ENCODE measurements around the gene WDR5B. TPM values are rescaled to one million over a fixed set of nuclear protein-coding genes. Genes with fewer than 3 reads are reported as not detected.

WDR5B gene
- total RNA-seq, 1 donor from 2014 or later: 6.4 TPM

- intact Hi-C loops (cut with DNase I): no loop called here
- H3K4me1 ChIP-seq: no peaks in the 10 kb centered on the region
- H3K27me3 ChIP-seq (ENCODE audit: low read depth): no peaks in the 10 kb centered on the region
- H3K27ac ChIP-seq: no peak overlapping the region
- H3K4me3 ChIP-seq: no peak overlapping the region
- no peak for TF ChIP-seq CTCF (IDR thresholded peaks at IDR 0.05)
- ATAC-seq (no peak), DNase-seq (no peak)
- H3K9me3 ChIP-seq: no peaks in the 10 kb centered on the region
- peaks cover 64% of the 10 kb centered on the region for H3K36me3 ChIP-seq
These were observed 50.8 kb downstream of the WDR5B start for GRCh38 chr3:122365073-122365472.

- Histone ChIP-seq H3K4me1 (no peaks in the 10 kb centered on the region), H3K27ac (no peak overlapping the region), H3K9me3 (no peaks in the 10 kb centered on the region), H3K27me3 (ENCODE audit: low read depth) (no peaks in the 10 kb centered on the region), H3K4me3 (no peak overlapping the region), H3K36me3 (peaks cover 58% of the 10 kb centered on the region)
- intact Hi-C loops (cut with DNase I): no loop called here
- ATAC-seq: no peak
- TF ChIP-seq CTCF (IDR thresholded peaks at IDR 0.05): no peak
- DNase-seq: no peak
These were observed 51.4 kb downstream of the WDR5B start for GRCh38 chr3:122364490-122364889.

Other genes starting within 250 kb of the WDR5B start
- not detected for gene CASR, start 232.4 kb downstream of the WDR5B start, total RNA-seq
- 39.5 TPM for gene CSTA, start 90.8 kb downstream of the WDR5B start, total RNA-seq
- 18.3 TPM for gene MIX23, start 32.8 kb downstream of the WDR5B start, total RNA-seq
- 24.3 TPM for gene FAM162A, start 31.9 kb downstream of the WDR5B start, total RNA-seq
- gene KPNA1, start 98.9 kb upstream of the WDR5B start, total RNA-seq: 54.5 TPM
- 90.4 TPM for gene PARP9, start 148.2 kb upstream of the WDR5B start, total RNA-seq
- gene DTX3L, start 148.3 kb upstream of the WDR5B start, total RNA-seq: 82.2 TPM
- gene PARP15, start 161.6 kb upstream of the WDR5B start, total RNA-seq: 11.4 TPM